Cardiac septum (tissue), 1 donor: ENCODE data around the gene TSGA10IP. TPM values are rescaled to one million over a fixed set of nuclear protein-coding genes. Genes with fewer than 3 reads are reported as not detected.

Source experiments
- DNase-seq: peaks from one replicate; pipeline ENCODE4 v3.0.0-alpha.2; 2020; ENCODE audit warnings: low spot score
- intact Hi-C: fragments of 100-400 bp; cut with DNase I; formaldehyde crosslinking; loops from one replicate; pipeline ENCODE4 v1.14.0; 2022
- long read RNA-seq: library from polyadenylated mRNA; unstranded; transcript quantifications from one replicate; pipeline ENCODE4 v2.0.0, GENCODE V29; 2021
- total RNA-seq: library from RNA; stranded (reverse); fragmentation: NEBNext Ultra II Directional; extraction: Animal tissue kit (Norgen Biotek cat#: 25700); gene quantifications from one replicate; pipeline ENCODE4 v1.2.1, GENCODE V29; 2021
- donor health status: DM: no; HTN: no; CAD: no.

Gene TSGA10IP
- not detected for total RNA-seq
- long read RNA-seq, result 0 reads

GRCh38 chr11:65945430-65945911, at the start of gene TSGA10IP:
Gene TSGA10IP (plus strand): TSS chr11:65945480. CDS start chr11:65945676, 196 bp downstream.
- DNase-seq, result no peak
- intact Hi-C loops, result no loop called here

GRCh38 chr11:65895482-65895981, 49.7 kb upstream of the TSGA10IP start:
- no peak for DNase-seq
- intact Hi-C loops, result no loop called here

GRCh38 chr11:65896034-65896999, 49.0 kb upstream of the TSGA10IP start:
- intact Hi-C loops, result no loop called here
- no peak for DNase-seq

GRCh38 chr11:65897020-65897471, 48.2 kb upstream of the TSGA10IP start:
- intact Hi-C loops, result no loop called here
- DNase-seq, result no peak

GRCh38 chr11:65898656-65899355, 46.5 kb upstream of the TSGA10IP start:
- intact Hi-C loops, result no loop called here
- DNase-seq, result no peak

- intact Hi-C loops, result no loop called here
- peak; percentile 89 for DNase-seq
These were observed 45.7 kb upstream of the TSGA10IP start for GRCh38 chr11:65899356-65900124.

- intact Hi-C loops, result no loop called here
- peak; percentile 94 for DNase-seq
These were observed 45.0 kb upstream of the TSGA10IP start, which contains the start of gene FOSL1 for GRCh38 chr11:65900125-65900898. Gene FOSL1 (minus strand): TSS chr11:65900388. CDS start chr11:65900339, 49 bp downstream.

- no peak for DNase-seq
- intact Hi-C loops, result no loop called here
These were observed 44.4 kb upstream of the TSGA10IP start for GRCh38 chr11:65900899-65901180.

- intact Hi-C loops, result no loop called here
- peak; percentile 72 for DNase-seq
These were observed 42.2 kb upstream of the TSGA10IP start for GRCh38 chr11:65903068-65903481.

- intact Hi-C loops, result no loop called here
- DNase-seq, result no peak
These were observed 41.6 kb upstream of the TSGA10IP start for GRCh38 chr11:65903715-65904114.

- intact Hi-C loops, result no loop called here
- DNase-seq, result no peak
These were observed 38.7 kb upstream of the TSGA10IP start for GRCh38 chr11:65906602-65907001.

GRCh38 chr11:65907878-65908277, 37.4 kb upstream of the TSGA10IP start:
- no peak for DNase-seq
- intact Hi-C loops, result no loop called here

- no peak for DNase-seq
- intact Hi-C loops, result no loop called here
These were observed 33.4 kb upstream of the TSGA10IP start for GRCh38 chr11:65911682-65912568.

- DNase-seq, result no peak
- intact Hi-C loops, result no loop called here
These were observed 32.4 kb upstream of the TSGA10IP start for GRCh38 chr11:65912845-65913244.

- no peak for DNase-seq
- intact Hi-C loops, result loop anchor here (5.0 kb wide), 1 partner anchor 87 kb away; the partner anchor contains the start of genes BANF1 and EIF1AD
These were observed 30.0 kb upstream of the TSGA10IP start for GRCh38 chr11:65915101-65915820.

- intact Hi-C loops, result loop anchor here (5.0 kb wide), 1 partner anchor 86 kb away; the partner anchor contains the start of genes BANF1 and EIF1AD
- peak; percentile 90 for DNase-seq
These were observed 29.4 kb upstream of the TSGA10IP start for GRCh38 chr11:65915821-65916251.

- intact Hi-C loops, result loop anchor here (5.0 kb wide), 1 partner anchor 86 kb away; the partner anchor contains the start of genes BANF1 and EIF1AD
- DNase-seq, result no peak
These were observed 28.9 kb upstream of the TSGA10IP start for GRCh38 chr11:65916391-65916790.
